ENCODE data around the gene RASGRP4.

- TF ChIP-seq, protein P1, sequence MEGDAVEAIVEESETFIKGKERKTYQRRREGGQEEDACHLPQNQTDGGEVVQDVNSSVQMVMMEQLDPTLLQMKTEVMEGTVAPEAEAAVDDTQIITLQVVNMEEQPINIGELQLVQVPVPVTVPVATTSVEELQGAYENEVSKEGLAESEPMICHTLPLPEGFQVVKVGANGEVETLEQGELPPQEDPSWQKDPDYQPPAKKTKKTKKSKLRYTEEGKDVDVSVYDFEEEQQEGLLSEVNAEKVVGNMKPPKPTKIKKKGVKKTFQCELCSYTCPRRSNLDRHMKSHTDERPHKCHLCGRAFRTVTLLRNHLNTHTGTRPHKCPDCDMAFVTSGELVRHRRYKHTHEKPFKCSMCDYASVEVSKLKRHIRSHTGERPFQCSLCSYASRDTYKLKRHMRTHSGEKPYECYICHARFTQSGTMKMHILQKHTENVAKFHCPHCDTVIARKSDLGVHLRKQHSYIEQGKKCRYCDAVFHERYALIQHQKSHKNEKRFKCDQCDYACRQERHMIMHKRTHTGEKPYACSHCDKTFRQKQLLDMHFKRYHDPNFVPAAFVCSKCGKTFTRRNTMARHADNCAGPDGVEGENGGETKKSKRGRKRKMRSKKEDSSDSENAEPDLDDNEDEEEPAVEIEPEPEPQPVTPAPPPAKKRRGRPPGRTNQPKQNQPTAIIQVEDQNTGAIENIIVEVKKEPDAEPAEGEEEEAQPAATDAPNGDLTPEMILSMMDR (IDR thresholded peaks at IDR 0.05) = no peak
- TF ChIP-seq POLR2A (IDR thresholded peaks at IDR 0.05) = no peak
- no peak for TF ChIP-seq POLR2AphosphoS5 (IDR thresholded peaks at IDR 0.05)
Measured at GRCh38 chr19:38425222-38425809, 703 bp downstream of the RASGRP4 start.

Data from breast epithelium (tissue), 3 donors.